Measurements from ENCODE around the gene DNAJB14. TPM values are rescaled to one million over a fixed set of nuclear protein-coding genes. Genes with fewer than 3 reads are reported as not detected.

DNAJB14 gene
- total and polyA plus RNA-seq, 2 of the 13 experiments (the other 11 are each of a cell fraction or from before 2014, with no cell fraction given) = 9.1 to 38.1 TPM

DNA sequence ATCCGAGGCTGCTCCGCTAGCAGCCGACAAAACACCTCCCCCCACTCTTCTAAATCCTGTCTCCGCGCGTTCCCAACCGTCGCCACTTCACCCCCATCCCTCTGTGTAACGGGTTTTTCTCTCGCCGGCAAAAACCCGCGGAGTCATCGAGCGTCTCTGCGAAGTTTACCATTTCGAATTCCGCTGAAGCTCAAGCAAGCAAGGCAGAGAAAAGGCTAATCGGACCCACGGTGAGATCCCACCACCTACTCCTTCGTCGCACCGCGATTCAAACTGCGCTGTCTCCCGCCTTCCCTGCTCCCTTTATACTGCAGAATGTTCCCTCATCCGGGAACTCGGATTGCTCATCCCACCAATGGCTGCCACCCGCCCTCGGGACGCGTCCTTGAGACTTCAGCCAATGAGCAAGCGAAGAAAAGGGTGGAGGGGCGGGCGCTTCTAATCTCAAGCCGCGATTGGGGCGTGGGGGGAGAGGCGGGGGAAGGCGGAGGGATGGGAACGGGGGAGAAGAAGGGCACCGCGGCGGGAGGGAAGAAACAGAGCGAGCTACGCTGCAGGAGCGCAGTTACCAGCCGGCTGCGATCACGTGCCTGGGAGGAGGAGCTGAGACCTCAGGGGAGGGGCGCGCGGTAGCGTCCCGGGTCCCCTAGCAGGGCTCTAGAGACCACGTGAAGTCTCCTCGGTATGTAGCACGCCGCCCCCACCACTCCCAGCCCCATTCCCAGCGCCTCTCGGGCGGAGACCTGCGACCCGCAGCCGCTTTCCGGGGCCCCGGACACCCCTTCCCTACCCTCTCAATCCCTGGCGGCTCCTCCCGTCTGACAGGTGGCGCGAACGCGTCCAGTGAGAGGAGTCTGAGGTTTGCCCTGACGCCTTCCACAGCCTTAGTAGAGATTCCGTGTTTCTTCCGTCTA is 3.8 kb upstream of the DNAJB14 start, which contains the start of gene H2AZ1 (continued):
- TF ChIP-seq SPEN (CRISPR knock-in tag; IDR thresholded peaks at IDR 0.05; ENCODE audit: low read depth) (peak; percentile 60), SMARCC2 (IDR thresholded peaks at IDR 0.05) (no peak), ZMAT3 (CRISPR knock-in tag; conservative IDR thresholded peaks at IDR 0.05) (no peak; the same call in 1 of the 2 replicates), TAF1 (CRISPR knock-in tag; IDR thresholded peaks at IDR 0.05) (peak; percentile 92), ZNF883 (CRISPR knock-in tag; IDR thresholded peaks at IDR 0.05; ENCODE audit: not compliant biosample characterization) (no peak), KLF12 (CRISPR knock-in tag; IDR thresholded peaks at IDR 0.05; ENCODE audit: borderline replicate concordance) (peak; percentile 19; the same call in 1 of the 2 replicates), ZNF460 (CRISPR knock-in tag; IDR thresholded peaks at IDR 0.05; ENCODE audit: borderline replicate concordance) (no peak), IKZF4 (CRISPR knock-in tag; IDR thresholded peaks at IDR 0.05; ENCODE audit: borderline replicate concordance, low read depth, not compliant biosample characterization) (no peak), ZNF230 (CRISPR knock-in tag; IDR thresholded peaks at IDR 0.05) (0 out of 2 replicates have a peak, but pooled peaks have one; percentile 9), ZNF792 (CRISPR knock-in tag; IDR thresholded peaks at IDR 0.05) (0 out of 2 replicates have a peak, but pooled peaks have one; percentile 20), PHF20 (CRISPR knock-in tag; IDR thresholded peaks at IDR 0.05) (peak; percentile 69; the same call in 1 of the 2 replicates), AGO2 (optimal IDR thresholded peaks at IDR 0.05; ENCODE audit: low read depth, low read length) (no peak), ZNF235 (CRISPR knock-in tag; IDR thresholded peaks at IDR 0.05; ENCODE audit: borderline replicate concordance) (no peak), EP300 (IDR thresholded peaks at IDR 0.05; ENCODE audit: low read depth in 2 of 2, low read length in 2 of 2) (peak in 1 of 2 experiments; percentile 72; a peak in 2 of 4 replicates), EP300 (CRISPR knock-in tag; IDR thresholded peaks at IDR 0.05; ENCODE audit: borderline replicate concordance) (no peak), CBFB (CRISPR knock-in tag; IDR thresholded peaks at IDR 0.05) (0 out of 2 replicates have a peak, but pooled peaks have one; percentile 33)
- TF ChIP-seq, protein P1, sequence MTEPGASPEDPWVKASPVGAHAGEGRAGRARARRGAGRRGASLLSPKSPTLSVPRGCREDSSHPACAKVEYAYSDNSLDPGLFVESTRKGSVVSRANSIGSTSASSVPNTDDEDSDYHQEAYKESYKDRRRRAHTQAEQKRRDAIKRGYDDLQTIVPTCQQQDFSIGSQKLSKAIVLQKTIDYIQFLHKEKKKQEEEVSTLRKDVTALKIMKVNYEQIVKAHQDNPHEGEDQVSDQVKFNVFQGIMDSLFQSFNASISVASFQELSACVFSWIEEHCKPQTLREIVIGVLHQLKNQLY (CRISPR knock-in tag; IDR thresholded peaks at IDR 0.05) = peak; percentile 34
- TF ChIP-seq, protein P2, sequence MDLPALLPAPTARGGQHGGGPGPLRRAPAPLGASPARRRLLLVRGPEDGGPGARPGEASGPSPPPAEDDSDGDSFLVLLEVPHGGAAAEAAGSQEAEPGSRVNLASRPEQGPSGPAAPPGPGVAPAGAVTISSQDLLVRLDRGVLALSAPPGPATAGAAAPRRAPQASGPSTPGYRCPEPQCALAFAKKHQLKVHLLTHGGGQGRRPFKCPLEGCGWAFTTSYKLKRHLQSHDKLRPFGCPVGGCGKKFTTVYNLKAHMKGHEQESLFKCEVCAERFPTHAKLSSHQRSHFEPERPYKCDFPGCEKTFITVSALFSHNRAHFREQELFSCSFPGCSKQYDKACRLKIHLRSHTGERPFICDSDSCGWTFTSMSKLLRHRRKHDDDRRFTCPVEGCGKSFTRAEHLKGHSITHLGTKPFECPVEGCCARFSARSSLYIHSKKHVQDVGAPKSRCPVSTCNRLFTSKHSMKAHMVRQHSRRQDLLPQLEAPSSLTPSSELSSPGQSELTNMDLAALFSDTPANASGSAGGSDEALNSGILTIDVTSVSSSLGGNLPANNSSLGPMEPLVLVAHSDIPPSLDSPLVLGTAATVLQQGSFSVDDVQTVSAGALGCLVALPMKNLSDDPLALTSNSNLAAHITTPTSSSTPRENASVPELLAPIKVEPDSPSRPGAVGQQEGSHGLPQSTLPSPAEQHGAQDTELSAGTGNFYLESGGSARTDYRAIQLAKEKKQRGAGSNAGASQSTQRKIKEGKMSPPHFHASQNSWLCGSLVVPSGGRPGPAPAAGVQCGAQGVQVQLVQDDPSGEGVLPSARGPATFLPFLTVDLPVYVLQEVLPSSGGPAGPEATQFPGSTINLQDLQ (CRISPR knock-in tag; IDR thresholded peaks at IDR 0.05) = no peak; the same call in 1 of the 2 replicates
- TF ChIP-seq, protein P3, sequence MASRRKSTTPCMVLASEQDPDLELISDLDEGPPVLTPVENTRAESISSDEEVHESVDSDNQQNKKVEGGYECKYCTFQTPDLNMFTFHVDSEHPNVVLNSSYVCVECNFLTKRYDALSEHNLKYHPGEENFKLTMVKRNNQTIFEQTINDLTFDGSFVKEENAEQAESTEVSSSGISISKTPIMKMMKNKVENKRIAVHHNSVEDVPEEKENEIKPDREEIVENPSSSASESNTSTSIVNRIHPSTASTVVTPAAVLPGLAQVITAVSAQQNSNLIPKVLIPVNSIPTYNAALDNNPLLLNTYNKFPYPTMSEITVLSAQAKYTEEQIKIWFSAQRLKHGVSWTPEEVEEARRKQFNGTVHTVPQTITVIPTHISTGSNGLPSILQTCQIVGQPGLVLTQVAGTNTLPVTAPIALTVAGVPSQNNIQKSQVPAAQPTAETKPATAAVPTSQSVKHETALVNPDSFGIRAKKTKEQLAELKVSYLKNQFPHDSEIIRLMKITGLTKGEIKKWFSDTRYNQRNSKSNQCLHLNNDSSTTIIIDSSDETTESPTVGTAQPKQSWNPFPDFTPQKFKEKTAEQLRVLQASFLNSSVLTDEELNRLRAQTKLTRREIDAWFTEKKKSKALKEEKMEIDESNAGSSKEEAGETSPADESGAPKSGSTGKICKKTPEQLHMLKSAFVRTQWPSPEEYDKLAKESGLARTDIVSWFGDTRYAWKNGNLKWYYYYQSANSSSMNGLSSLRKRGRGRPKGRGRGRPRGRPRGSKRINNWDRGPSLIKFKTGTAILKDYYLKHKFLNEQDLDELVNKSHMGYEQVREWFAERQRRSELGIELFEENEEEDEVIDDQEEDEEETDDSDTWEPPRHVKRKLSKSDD (CRISPR knock-in tag; IDR thresholded peaks at IDR 0.05; ENCODE audit: low read depth) = no peak
- TF ChIP-seq, protein P4, sequence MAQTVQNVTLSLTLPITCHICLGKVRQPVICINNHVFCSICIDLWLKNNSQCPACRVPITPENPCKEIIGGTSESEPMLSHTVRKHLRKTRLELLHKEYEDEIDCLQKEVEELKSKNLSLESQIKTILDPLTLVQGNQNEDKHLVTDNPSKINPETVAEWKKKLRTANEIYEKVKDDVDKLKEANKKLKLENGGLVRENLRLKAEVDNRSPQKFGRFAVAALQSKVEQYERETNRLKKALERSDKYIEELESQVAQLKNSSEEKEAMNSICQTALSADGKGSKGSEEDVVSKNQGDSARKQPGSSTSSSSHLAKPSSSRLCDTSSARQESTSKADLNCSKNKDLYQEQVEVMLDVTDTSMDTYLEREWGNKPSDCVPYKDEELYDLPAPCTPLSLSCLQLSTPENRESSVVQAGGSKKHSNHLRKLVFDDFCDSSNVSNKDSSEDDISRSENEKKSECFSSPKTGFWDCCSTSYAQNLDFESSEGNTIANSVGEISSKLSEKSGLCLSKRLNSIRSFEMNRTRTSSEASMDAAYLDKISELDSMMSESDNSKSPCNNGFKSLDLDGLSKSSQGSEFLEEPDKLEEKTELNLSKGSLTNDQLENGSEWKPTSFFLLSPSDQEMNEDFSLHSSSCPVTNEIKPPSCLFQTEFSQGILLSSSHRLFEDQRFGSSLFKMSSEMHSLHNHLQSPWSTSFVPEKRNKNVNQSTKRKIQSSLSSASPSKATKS (CRISPR knock-in tag; IDR thresholded peaks at IDR 0.05) = no peak

All from HepG2 (cell line).